ENCODE results near the gene DCUN1D4. TPM values are rescaled to one million over a fixed set of nuclear protein-coding genes. Genes with fewer than 3 reads are reported as not detected.
A peak's percentile ranks its signal among the peaks of the same experiment; 100 is the strongest.

Gene DCUN1D4
- total RNA-seq, 4 donors from 2014 or later: 26.5 to 39.8 (median 28.8) TPM

DNA sequence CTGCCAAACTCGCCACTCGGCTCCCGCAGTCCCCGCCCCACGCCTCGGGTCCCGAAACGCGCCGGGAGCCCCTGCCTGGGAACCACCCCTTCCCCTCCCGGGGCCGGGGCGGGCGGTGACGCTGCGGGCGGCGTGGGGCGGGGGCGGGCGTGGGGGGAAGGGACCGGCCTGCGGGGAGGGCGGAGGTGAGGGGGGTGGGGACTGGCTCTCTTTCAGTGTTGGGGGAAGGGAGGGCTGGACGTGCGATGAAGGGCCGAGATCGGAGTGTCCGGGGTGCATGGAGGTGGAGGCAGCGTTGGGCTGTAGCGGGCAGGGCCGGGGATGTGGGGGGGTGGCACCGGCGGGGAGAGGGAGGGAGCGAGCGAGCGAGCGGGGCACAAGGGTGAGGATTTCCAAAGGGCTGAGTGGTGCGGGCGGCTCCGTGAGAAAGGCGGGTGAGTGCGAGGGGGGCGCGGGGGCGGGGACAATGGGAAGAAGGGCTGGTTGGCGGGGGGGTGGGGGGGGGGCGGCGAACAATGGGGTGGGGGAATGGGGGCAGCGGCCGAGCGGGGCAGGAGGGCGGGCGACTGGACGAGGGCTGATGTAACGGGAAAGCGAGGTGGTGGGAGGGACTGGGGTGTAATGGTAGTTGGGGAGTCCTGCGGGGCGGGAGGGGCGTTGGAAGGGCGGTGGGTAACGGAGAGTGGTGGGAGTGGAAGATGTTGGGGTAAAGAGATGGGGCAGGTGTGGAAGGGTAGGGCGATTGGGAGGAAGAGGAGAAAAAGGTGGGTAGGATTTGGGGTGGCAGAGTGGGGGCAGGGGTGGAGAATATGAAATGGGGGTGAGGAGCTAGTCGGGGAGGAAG, 578 bp downstream of the DCUN1D4 start:
- H3K27me3 ChIP-seq: no peaks in the 10 kb centered on the region
- peaks cover 0 to 14% (median 0%) of the 10 kb centered on the region in 4 donors for H3K4me1 ChIP-seq
- DNase-seq: peak in 2 of 3 donors; percentile 61 to 78
- H3K9me3 ChIP-seq: no peaks in the 10 kb centered on the region
- peak overlapping the region; percentile 94 to 99 (median 96) for H3K4me3 ChIP-seq
- no peaks in the 10 kb centered on the region for H3K36me3 ChIP-seq
- TF ChIP-seq, protein P1, sequence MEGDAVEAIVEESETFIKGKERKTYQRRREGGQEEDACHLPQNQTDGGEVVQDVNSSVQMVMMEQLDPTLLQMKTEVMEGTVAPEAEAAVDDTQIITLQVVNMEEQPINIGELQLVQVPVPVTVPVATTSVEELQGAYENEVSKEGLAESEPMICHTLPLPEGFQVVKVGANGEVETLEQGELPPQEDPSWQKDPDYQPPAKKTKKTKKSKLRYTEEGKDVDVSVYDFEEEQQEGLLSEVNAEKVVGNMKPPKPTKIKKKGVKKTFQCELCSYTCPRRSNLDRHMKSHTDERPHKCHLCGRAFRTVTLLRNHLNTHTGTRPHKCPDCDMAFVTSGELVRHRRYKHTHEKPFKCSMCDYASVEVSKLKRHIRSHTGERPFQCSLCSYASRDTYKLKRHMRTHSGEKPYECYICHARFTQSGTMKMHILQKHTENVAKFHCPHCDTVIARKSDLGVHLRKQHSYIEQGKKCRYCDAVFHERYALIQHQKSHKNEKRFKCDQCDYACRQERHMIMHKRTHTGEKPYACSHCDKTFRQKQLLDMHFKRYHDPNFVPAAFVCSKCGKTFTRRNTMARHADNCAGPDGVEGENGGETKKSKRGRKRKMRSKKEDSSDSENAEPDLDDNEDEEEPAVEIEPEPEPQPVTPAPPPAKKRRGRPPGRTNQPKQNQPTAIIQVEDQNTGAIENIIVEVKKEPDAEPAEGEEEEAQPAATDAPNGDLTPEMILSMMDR (IDR thresholded peaks at IDR 0.05): no peak
- TF ChIP-seq POLR2A (IDR thresholded peaks at IDR 0.05): no peak
- peak overlapping the region; percentile 87 to 99 (median 94) for H3K27ac ChIP-seq

DNA sequence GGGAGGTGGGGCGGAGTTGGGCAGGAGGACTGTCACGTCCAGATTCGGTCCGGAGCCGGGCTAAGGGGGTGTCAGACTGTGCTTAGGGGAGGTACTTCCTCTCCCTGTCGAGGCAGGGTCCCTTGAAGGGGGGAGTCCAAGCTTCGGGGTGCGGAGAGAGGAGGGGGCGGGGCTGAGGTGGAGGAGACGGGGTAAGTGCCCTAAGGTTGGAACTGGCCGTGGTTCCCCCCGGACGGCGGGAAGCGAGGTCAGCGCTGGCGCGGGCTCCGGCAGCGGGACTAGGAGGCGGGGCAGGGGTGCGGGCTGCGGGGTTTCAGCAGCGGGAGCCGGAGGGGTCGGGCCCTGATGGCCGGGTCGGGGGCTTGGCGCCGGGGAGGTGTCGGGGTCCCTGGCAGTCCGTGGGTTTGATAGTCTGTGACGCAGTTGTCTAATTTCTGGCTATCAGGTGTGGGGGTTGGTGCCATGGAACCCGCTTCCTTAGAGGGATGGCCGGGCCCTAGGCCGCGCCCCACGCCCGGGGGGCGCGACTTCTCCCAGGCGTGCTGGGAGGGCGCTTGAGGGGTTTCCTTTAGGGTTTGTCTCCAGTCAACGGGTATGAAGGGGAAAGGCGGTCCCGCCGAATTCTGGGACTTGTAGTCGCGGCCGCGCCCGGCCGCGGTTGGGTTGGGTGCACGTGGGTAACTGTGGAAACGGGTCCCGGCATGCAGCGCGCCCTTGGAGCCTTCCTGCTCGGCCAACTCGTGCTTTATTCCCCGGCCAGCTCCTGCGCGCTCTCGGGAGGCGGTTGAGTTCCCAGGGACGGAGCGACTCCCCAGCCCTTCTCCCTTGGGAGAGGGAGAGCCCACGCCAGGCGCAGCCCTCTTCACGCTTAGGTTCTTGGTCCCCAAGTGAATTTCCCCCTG, 1.5 kb downstream of the DCUN1D4 start:
- Histone ChIP-seq H3K27me3 (no peaks in the 10 kb centered on the region), H3K27ac (peak overlapping the region; percentile 87 to 99 (median 94)), H3K4me1 (peaks cover 0 to 14% (median 0%) of the 10 kb centered on the region in 4 donors), H3K36me3 (no peaks in the 10 kb centered on the region), H3K9me3 (no peaks in the 10 kb centered on the region), H3K4me3 (peak overlapping the region; percentile 94 to 99 (median 96))
- DNase-seq: peak; percentile 93 to 97 (median 93)
- TF ChIP-seq, protein P1 (IDR thresholded peaks at IDR 0.05): no peak
- TF ChIP-seq POLR2A (IDR thresholded peaks at IDR 0.05): no peak

DNA sequence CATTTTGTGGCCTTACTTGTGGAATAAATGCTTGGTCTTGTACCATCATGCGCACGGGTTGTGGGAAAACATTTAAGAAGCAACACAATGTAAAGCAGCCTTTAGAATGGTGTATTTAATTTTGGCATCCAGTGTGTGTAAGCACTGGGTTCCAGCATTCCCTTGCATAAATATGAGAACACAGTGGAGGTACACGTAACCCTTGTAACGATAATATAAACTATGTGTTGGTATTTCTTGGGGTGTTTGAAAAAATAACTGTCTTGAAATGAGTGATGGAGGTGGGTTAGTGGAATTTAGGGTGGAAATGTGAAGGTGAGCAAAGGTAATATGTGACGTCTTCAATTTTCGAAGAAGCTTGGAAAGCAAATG, 2.1 kb downstream of the DCUN1D4 start:
- H3K4me3 ChIP-seq: peak overlapping the region; percentile 94 to 99 (median 96)

DNA sequence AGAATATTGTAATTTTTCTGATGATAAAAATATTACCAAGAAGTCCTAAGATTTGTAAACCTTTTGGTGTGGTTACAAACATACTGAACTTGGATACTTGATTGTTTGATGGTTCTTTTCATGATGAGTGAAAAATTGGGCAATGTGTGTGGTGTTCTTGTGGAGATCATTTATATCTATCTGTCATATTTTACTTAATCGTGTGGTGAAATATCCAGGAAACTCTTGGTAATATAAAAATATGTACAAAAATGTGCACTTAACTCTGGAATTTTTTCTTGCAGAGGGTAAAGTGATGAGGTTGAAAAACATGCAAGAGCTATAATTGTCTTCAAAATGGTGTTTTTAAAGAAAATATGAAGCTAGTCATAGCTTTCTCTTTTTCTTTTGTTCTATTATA, 2.8 kb downstream of the DCUN1D4 start:
- Histone ChIP-seq H3K36me3 (no peaks in the 10 kb centered on the region), H3K9me3 (no peaks in the 10 kb centered on the region), H3K27ac (no peak overlapping the region), H3K4me1 (peaks cover 0 to 14% (median 0%) of the 10 kb centered on the region in 4 donors), H3K27me3 (no peaks in the 10 kb centered on the region), H3K4me3 (no peak overlapping the region)
- no peak for TF ChIP-seq POLR2A (IDR thresholded peaks at IDR 0.05)
- TF ChIP-seq, protein P1 (IDR thresholded peaks at IDR 0.05): no peak
- DNase-seq: no peak

More for the DNA sequence above, 2.1 kb downstream of the DCUN1D4 start:
- Histone ChIP-seq H3K4me1 (peaks cover 0 to 14% (median 0%) of the 10 kb centered on the region in 4 donors), H3K27ac (peak overlapping the region; percentile 87 to 99 (median 94)), H3K9me3 (no peaks in the 10 kb centered on the region), H3K27me3 (no peaks in the 10 kb centered on the region), H3K36me3 (no peaks in the 10 kb centered on the region)
- TF ChIP-seq, protein P1 (IDR thresholded peaks at IDR 0.05): no peak
- no peak for TF ChIP-seq POLR2A (IDR thresholded peaks at IDR 0.05)
- DNase-seq: no peak

DNA sequence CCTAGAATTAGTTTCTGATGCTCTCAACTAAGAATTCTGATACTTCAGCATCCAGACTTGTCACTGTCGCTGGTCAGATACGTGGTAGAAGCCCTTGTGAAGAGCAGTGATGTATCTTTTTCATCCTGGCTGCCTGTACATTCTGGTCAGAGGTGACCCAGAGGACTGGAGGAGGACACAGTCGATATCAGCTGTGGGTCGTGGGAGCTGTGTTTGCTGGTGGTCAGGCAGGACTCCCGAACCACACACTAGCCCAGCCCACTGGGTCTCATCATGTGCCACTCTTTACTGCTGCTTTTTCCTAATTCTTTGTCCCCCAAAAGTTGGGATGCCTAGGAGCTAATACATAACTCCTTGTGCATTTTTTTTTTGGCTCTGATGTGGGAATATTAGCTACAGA, 6.5 kb downstream of the DCUN1D4 start:
- no peak overlapping the region for H3K4me3 ChIP-seq
- no peak overlapping the region for H3K27ac ChIP-seq
- TF ChIP-seq, protein P1 (IDR thresholded peaks at IDR 0.05): no peak
- TF ChIP-seq POLR2A (IDR thresholded peaks at IDR 0.05): no peak

More for the DNA sequence above, 6.5 kb downstream of the DCUN1D4 start:
- peaks cover 0 to 26% (median 2%) of the 10 kb centered on the region in 4 donors for H3K4me1 ChIP-seq
- no peaks in the 10 kb centered on the region for H3K36me3 ChIP-seq
- DNase-seq: no peak
- no peaks in the 10 kb centered on the region for H3K27me3 ChIP-seq
- no peaks in the 10 kb centered on the region for H3K9me3 ChIP-seq
